ENCODE measurements around the gene PTMA.
A peak's percentile ranks its signal among the peaks of the same experiment; 100 is the strongest.

Gene PTMA

DNA sequence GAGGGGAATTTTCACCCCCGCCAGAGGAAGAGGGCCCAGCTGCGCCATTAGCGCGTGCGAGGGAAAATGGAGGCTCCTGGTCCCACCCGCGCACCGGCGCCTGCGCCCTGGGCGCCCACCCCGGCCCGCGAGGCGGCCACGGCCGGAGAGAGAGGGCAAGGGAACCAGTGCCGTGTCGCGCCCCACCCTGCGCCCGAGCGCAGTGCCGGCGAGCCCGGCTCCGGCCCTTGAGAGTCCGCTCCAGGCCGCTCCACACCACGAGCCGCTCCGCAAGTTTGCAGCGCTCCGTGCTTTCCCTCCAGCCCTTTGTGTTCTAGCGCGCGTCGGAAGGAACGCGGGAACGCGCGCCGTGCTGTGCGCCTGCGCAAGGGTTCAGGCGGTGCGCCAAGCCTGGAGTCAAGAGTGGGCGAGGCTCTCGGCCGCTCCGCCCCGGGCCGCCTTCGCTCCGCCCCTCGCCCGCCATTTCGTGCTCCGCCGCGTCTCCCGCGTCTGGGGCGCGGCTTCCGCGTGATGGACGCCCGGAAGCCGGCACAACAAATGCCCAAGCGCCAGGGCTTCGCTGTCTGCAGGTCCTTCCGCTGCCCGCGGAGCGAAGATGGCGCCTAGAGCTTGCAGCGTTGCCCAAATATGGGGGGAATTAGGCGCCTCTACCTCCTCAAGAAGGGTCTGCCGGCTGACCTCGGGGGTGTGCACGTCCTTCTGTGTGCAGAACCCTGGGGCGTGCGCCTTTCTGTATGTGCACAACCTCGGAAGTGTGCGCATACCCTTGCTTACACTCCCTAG is 46.1 kb upstream of the PTMA start:
- peaks cover 25% of the 10 kb centered on the region for H3K4me1 ChIP-seq (ENCODE audit: low read length)
- no peaks in the 10 kb centered on the region for H3K36me3 ChIP-seq (replicated peaks; ENCODE audit: low read depth, low read length)
- H3K27ac ChIP-seq (ENCODE audit: low read length) = peak overlapping the region; percentile 76
- peak overlapping the region; percentile 94 for H3K4me2 ChIP-seq (ENCODE audit: low read length)
- H4K20me1 ChIP-seq (ENCODE audit: insufficient read depth, low read length) = no peaks in the 10 kb centered on the region
- H3K9me3 ChIP-seq (ENCODE audit: insufficient read depth, low read length) = peaks cover 8% of the 10 kb centered on the region; the same call in 1 of the 2 replicates
- peak overlapping the region; percentile 88; the same call in 1 of the 2 replicates for H2AFZ ChIP-seq (ENCODE audit: low read depth, low read length)
- peak overlapping the region; percentile 85 for H3K4me3 ChIP-seq (ENCODE audit: low read length)
- H3K79me2 ChIP-seq (ENCODE audit: low read length) = no peaks in the 10 kb centered on the region
- H3K27me3 ChIP-seq (ENCODE audit: low read depth, low read length) = no peaks in the 10 kb centered on the region
- TF ChIP-seq CTCF (IDR thresholded peaks at IDR 0.05; ENCODE audit: low read depth, low read length) = no peak
- no peak for TF ChIP-seq EZH2phosphoT487 (IDR thresholded peaks at IDR 0.05; ENCODE audit: low read depth)
- peak overlapping the region; percentile 78 for H3K9ac ChIP-seq (ENCODE audit: low read length)

DNA sequence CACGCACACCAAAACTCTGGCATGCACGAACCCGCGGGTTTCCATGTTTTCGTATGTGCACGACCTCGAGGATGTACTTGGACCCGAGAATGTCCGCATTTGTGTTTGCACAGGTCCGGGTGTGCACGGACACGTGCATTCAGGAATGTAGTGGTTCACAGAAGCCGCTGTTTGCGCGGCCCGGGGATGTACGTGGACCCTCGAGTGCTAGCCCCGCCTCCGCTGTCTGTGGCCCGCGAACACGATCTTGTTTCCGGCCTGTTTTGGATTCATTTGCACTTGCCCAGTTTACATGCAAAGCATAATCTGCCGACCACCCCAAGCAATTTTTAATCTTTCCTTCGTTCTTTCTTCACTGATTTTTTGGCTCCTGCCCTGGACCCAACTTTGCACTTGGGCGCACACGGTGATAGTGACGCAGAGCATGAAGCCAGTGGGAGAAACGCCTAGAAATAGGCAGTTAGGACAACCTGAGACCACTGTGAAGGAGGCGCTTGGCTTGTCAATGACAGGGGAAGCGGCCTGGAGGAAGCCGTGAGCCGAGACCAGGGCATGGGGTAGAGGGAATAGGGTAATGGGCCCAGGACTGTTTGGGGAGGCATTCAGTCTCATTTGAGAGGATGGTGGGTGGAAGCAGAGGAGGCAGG is 45.4 kb upstream of the PTMA start:
- no peaks in the 10 kb centered on the region for H3K79me2 ChIP-seq (ENCODE audit: low read length)
- no peak for TF ChIP-seq CTCF (IDR thresholded peaks at IDR 0.05; ENCODE audit: low read depth, low read length)
- no peak for TF ChIP-seq EZH2phosphoT487 (IDR thresholded peaks at IDR 0.05; ENCODE audit: low read depth)
- H3K4me3 ChIP-seq (ENCODE audit: low read length) = peak overlapping the region; percentile 85
- peak overlapping the region; percentile 65 for H3K27ac ChIP-seq (ENCODE audit: low read length)
- peak overlapping the region; percentile 94 for H3K4me2 ChIP-seq (ENCODE audit: low read length)
- H3K9me3 ChIP-seq (ENCODE audit: insufficient read depth, low read length) = peaks cover 8% of the 10 kb centered on the region; the same call in 1 of the 2 replicates
- peak overlapping the region; percentile 78 for H3K9ac ChIP-seq (ENCODE audit: low read length)
- H2AFZ ChIP-seq (ENCODE audit: low read depth, low read length) = peak overlapping the region; percentile 88; the same call in 1 of the 2 replicates
- H3K4me1 ChIP-seq (ENCODE audit: low read length) = peaks cover 27% of the 10 kb centered on the region
- no peaks in the 10 kb centered on the region for H3K27me3 ChIP-seq (ENCODE audit: low read depth, low read length)
- no peaks in the 10 kb centered on the region for H4K20me1 ChIP-seq (ENCODE audit: insufficient read depth, low read length)
- no peaks in the 10 kb centered on the region for H3K36me3 ChIP-seq (replicated peaks; ENCODE audit: low read depth, low read length)

- Histone ChIP-seq H3K9ac (ENCODE audit: low read length) (no peak overlapping the region), H3K27ac (ENCODE audit: low read length) (no peak overlapping the region), H4K20me1 (ENCODE audit: insufficient read depth, low read length) (no peaks in the 10 kb centered on the region), H3K27me3 (ENCODE audit: low read depth, low read length) (no peaks in the 10 kb centered on the region), H2AFZ (ENCODE audit: low read depth, low read length) (no peak overlapping the region), H3K79me2 (ENCODE audit: low read length) (no peaks in the 10 kb centered on the region), H3K4me1 (ENCODE audit: low read length) (peaks cover 27% of the 10 kb centered on the region), H3K4me2 (ENCODE audit: low read length) (no peak overlapping the region), H3K4me3 (ENCODE audit: low read length) (no peak overlapping the region), H3K9me3 (ENCODE audit: insufficient read depth, low read length) (peaks cover 8% of the 10 kb centered on the region; the same call in 1 of the 2 replicates), H3K36me3 (replicated peaks; ENCODE audit: low read depth, low read length) (no peaks in the 10 kb centered on the region)
- no peak for TF ChIP-seq EZH2phosphoT487 (IDR thresholded peaks at IDR 0.05; ENCODE audit: low read depth)
- no peak for TF ChIP-seq CTCF (IDR thresholded peaks at IDR 0.05; ENCODE audit: low read depth, low read length)
Measured at GRCh38 chr2:231663458-231664212, 44.7 kb upstream of the PTMA start.

DNA sequence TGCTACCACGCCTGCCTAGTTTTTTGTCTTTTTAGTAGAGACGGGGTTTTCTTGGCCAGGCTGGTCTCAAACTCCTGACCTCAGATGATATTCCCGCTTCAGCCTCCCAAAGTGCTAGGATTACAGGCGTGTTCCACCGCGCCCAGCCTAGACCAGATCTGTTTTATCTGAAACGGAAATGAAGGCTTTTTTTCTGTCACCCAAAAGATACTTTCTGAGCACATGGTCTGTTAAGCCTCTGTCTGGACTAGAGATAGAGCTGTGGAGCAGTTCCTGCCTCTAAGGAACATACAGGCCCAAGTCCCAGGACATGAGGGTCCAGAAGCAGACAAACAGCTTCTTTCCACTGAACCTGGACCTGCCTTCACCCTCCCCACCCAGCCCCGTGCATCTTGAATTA is 43.6 kb upstream of the PTMA start:
- H3K4me3 ChIP-seq (ENCODE audit: low read length) = no peak overlapping the region
- H3K27me3 ChIP-seq (ENCODE audit: low read depth, low read length) = no peaks in the 10 kb centered on the region
- peaks cover 27% of the 10 kb centered on the region for H3K4me1 ChIP-seq (ENCODE audit: low read length)
- TF ChIP-seq CTCF (IDR thresholded peaks at IDR 0.05; ENCODE audit: low read depth, low read length) = no peak
- no peak for TF ChIP-seq EZH2phosphoT487 (IDR thresholded peaks at IDR 0.05; ENCODE audit: low read depth)
- peaks cover 8% of the 10 kb centered on the region; the same call in 1 of the 2 replicates for H3K9me3 ChIP-seq (ENCODE audit: insufficient read depth, low read length)
- no peak overlapping the region for H3K4me2 ChIP-seq (ENCODE audit: low read length)
- H3K79me2 ChIP-seq (ENCODE audit: low read length) = no peaks in the 10 kb centered on the region
- no peak overlapping the region for H3K9ac ChIP-seq (ENCODE audit: low read length)
- no peak overlapping the region for H2AFZ ChIP-seq (ENCODE audit: low read depth, low read length)
- no peaks in the 10 kb centered on the region for H4K20me1 ChIP-seq (ENCODE audit: insufficient read depth, low read length)
- H3K36me3 ChIP-seq (replicated peaks; ENCODE audit: low read depth, low read length) = no peaks in the 10 kb centered on the region
- H3K27ac ChIP-seq (ENCODE audit: low read length) = no peak overlapping the region

Data from OCI-LY3 (cell line).